Upper lobe of left lung (tissue), 4 donors: ENCODE measurements around the gene ZBTB48.

ENCODE experiments used
- CTCF ChIP-seq, 6 experiments: fragments of 450-650 bp in 4 of 6; fragments of 200-600 bp in 2 of 6; sonication (generic) in 2 of 6; IDR thresholded peaks; one replicate each; pipeline ENCODE4 v1.5.1; 2016 to 2019; ENCODE audit warnings: antibody characterized with exemption in 6 of 6
- EP300 ChIP-seq, 4 donors: sonication (generic); formaldehyde crosslinking; IDR thresholded peaks; one replicate each; pipeline ENCODE4 v1.5.1; 2017; ENCODE audit warnings: antibody characterized with exemption in 4 of 4, control low read depth in 2 of 4
- POLR2A ChIP-seq, 4 donors: fragments of 450-650 bp; IDR thresholded peaks; one replicate each; pipeline ENCODE4 v1.5.1; 2016 to 2017; ENCODE audit warnings: antibody characterized with exemption in 4 of 4, mild to moderate bottlenecking in 2 of 4
- POLR2AphosphoS5 ChIP-seq, 2 donors: sonication (generic); formaldehyde crosslinking; IDR thresholded peaks; one replicate each; pipeline ENCODE4 v1.5.1; 2017; ENCODE audit warnings: antibody characterized with exemption in 2 of 2

- TF ChIP-seq POLR2AphosphoS5 (IDR thresholded peaks at IDR 0.05), result no peak
- TF ChIP-seq CTCF (IDR thresholded peaks at IDR 0.05), result no peak
- no peak for TF ChIP-seq POLR2A (IDR thresholded peaks at IDR 0.05)
- TF ChIP-seq EP300 (IDR thresholded peaks at IDR 0.05), result no peak
These were observed 35.0 kb upstream of the ZBTB48 start for GRCh38 chr1:6544831-6545230.
